HL-60 (cell line): ENCODE measurements around the gene PRIMA1.

Experiments used
- GABPA ChIP-seq: IDR thresholded peaks from 2 replicates; pipeline ENCODE4 v1.6.1; 2012; ENCODE audit warnings: low read depth
- POLR2AphosphoS5 ChIP-seq: IDR thresholded peaks from 2 replicates; pipeline ENCODE4 v1.6.1; 2012; ENCODE audit warnings: low read depth
- SPI1 ChIP-seq: IDR thresholded peaks from 2 replicates; pipeline ENCODE4 v1.6.1; 2012; ENCODE audit warnings: low read depth, mild to moderate bottlenecking, borderline replicate concordance
- TF ChIP-seq, protein P1 (sequence below): IDR thresholded peaks from one replicate; pipeline ENCODE4 v1.5.1; 2011; ENCODE audit warnings: low read length, control low read depth, inconsistent platforms; ENCODE audit not compliant: insufficient read depth
- TF ChIP-seq, protein P2 (sequence below): IDR thresholded peaks from 2 replicates; pipeline ENCODE4 v1.6.1; 2012; ENCODE audit warnings: low read depth; ENCODE audit not compliant: insufficient replicate concordance

DNA sequence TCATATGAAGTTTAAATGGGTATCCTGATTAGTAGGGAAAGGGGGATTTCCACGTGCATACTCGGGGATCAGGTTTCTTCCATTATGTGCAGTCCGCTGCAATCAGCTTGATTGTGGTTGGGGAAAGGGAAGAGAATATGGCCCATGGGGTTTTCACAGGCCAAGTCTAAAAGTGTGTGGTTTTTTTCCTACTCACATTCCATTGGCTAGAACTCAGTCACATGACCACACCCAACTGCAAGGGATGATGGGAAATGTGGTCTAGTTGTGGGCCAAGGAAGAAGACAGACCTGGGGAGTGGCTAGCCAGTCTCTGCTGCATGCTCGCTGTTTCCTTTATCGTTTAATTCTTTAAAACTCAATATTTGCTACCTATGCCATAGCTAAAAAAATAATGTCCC, 105.1 kb downstream of the PRIMA1 start:
- TF ChIP-seq, protein P1, sequence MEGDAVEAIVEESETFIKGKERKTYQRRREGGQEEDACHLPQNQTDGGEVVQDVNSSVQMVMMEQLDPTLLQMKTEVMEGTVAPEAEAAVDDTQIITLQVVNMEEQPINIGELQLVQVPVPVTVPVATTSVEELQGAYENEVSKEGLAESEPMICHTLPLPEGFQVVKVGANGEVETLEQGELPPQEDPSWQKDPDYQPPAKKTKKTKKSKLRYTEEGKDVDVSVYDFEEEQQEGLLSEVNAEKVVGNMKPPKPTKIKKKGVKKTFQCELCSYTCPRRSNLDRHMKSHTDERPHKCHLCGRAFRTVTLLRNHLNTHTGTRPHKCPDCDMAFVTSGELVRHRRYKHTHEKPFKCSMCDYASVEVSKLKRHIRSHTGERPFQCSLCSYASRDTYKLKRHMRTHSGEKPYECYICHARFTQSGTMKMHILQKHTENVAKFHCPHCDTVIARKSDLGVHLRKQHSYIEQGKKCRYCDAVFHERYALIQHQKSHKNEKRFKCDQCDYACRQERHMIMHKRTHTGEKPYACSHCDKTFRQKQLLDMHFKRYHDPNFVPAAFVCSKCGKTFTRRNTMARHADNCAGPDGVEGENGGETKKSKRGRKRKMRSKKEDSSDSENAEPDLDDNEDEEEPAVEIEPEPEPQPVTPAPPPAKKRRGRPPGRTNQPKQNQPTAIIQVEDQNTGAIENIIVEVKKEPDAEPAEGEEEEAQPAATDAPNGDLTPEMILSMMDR: no peak
- TF ChIP-seq POLR2AphosphoS5 (no peak), GABPA (no peak), SPI1 (no peak)
- TF ChIP-seq, protein P2, sequence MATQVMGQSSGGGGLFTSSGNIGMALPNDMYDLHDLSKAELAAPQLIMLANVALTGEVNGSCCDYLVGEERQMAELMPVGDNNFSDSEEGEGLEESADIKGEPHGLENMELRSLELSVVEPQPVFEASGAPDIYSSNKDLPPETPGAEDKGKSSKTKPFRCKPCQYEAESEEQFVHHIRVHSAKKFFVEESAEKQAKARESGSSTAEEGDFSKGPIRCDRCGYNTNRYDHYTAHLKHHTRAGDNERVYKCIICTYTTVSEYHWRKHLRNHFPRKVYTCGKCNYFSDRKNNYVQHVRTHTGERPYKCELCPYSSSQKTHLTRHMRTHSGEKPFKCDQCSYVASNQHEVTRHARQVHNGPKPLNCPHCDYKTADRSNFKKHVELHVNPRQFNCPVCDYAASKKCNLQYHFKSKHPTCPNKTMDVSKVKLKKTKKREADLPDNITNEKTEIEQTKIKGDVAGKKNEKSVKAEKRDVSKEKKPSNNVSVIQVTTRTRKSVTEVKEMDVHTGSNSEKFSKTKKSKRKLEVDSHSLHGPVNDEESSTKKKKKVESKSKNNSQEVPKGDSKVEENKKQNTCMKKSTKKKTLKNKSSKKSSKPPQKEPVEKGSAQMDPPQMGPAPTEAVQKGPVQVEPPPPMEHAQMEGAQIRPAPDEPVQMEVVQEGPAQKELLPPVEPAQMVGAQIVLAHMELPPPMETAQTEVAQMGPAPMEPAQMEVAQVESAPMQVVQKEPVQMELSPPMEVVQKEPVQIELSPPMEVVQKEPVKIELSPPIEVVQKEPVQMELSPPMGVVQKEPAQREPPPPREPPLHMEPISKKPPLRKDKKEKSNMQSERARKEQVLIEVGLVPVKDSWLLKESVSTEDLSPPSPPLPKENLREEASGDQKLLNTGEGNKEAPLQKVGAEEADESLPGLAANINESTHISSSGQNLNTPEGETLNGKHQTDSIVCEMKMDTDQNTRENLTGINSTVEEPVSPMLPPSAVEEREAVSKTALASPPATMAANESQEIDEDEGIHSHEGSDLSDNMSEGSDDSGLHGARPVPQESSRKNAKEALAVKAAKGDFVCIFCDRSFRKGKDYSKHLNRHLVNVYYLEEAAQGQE: no peak
